NCI-H2081 treated with DMSO at 0.1 percent for 48 hours (cell line): Measurements from ENCODE around the gene MRI1.
A peak's percentile ranks its signal among the peaks of the same experiment; 100 is the strongest.
"Not testable (repeated sequence)": the region's sequence is repeated elsewhere in the genome, so short reads cannot be mapped to it uniquely, and the experiment has no call there.

ENCODE experiments used
- DNase-seq: peaks from one replicate; lab custom pipeline; 2025; lab: John Stamatoyannopoulos, UW

The MRI1 gene

GRCh38 chr19:13764101-13764807 is at the start of gene MRI1:
Gene MRI1, plus strand, starts transcription at chr19:13764522. Its CDS starts 67 bp downstream, at chr19:13764589.
- peak; percentile 3 for DNase-seq

GRCh38 chr19:13717194-13717643 is 47.1 kb upstream of the MRI1 start:
- no peak for DNase-seq

- peak; percentile 63 for DNase-seq
Observed at GRCh38 chr19:13718733-13719132, 45.6 kb upstream of the MRI1 start.

- no peak for DNase-seq
Observed at GRCh38 chr19:13722146-13722545, 42.2 kb upstream of the MRI1 start.

- DNase-seq, result no peak
Observed at GRCh38 chr19:13723206-13723605, 41.1 kb upstream of the MRI1 start.

GRCh38 chr19:13726323-13726722 is 38.0 kb upstream of the MRI1 start:
- DNase-seq, result no peak

GRCh38 chr19:13727798-13728197 is 36.5 kb upstream of the MRI1 start:
- no peak for DNase-seq

GRCh38 chr19:13729859-13730258 is 34.5 kb upstream of the MRI1 start:
- DNase-seq, result no peak

- DNase-seq, result peak; percentile 66
Observed at GRCh38 chr19:13731147-13731964, 33.0 kb upstream of the MRI1 start.

GRCh38 chr19:13732337-13732736 is 32.0 kb upstream of the MRI1 start:
- DNase-seq, result no peak

GRCh38 chr19:13734751-13735150 is 29.6 kb upstream of the MRI1 start:
- no peak for DNase-seq

GRCh38 chr19:13738073-13738472 is 26.2 kb upstream of the MRI1 start:
- no peak for DNase-seq

- DNase-seq, result no peak
Observed at GRCh38 chr19:13741893-13742292, 22.4 kb upstream of the MRI1 start.

GRCh38 chr19:13742756-13743155 is 21.6 kb upstream of the MRI1 start:
- DNase-seq, result no peak

- DNase-seq, result no peak
Observed at GRCh38 chr19:13744174-13744573, 20.1 kb upstream of the MRI1 start.

GRCh38 chr19:13747098-13747453 is 17.2 kb upstream of the MRI1 start:
- no peak for DNase-seq

GRCh38 chr19:13748169-13748828 is 16.0 kb upstream of the MRI1 start:
- no peak for DNase-seq

GRCh38 chr19:13751436-13751835 is 12.9 kb upstream of the MRI1 start:
- no peak for DNase-seq

GRCh38 chr19:13753622-13754021 is 10.7 kb upstream of the MRI1 start:
- DNase-seq, result not testable (repeated sequence)

GRCh38 chr19:13756210-13756609 is 8.1 kb upstream of the MRI1 start:
- no peak for DNase-seq

GRCh38 chr19:13757805-13758772 is 6.2 kb upstream of the MRI1 start:
- no peak for DNase-seq

- no peak for DNase-seq
Observed at GRCh38 chr19:13758795-13759194, 5.5 kb upstream of the MRI1 start.
